Cardiac fibroblast (primary cell): Measurements from ENCODE around the gene GDF11.
A peak's percentile ranks its signal among the peaks of the same experiment; 100 is the strongest.

ENCODE experiments used
- DNase-seq, 2 donors: peaks; one replicate each; pipeline versions ENCODE4 v3.0.0 to v3.0.0-alpha.2; 2010; ENCODE audit warnings: low read depth in 2 of 2
- H3K4me3 ChIP-seq, 2 donors: replicated peaks in 1 of 2; 1 replicate in 1 of 2; 2 replicates in 1 of 2; pipeline ENCODE4 v1.5.1; 2011; ENCODE audit warnings: low read depth in 2 of 2, low read length in 2 of 2, mild to moderate bottlenecking in 2 of 2, moderate library complexity in 1 of 2
- TF ChIP-seq, protein P1 (sequence below): IDR thresholded peaks from one replicate; pipeline ENCODE4 v1.5.1; 2011; ENCODE audit warnings: low read depth, mild to moderate bottlenecking, low read length, inconsistent platforms

Gene GDF11

DNA sequence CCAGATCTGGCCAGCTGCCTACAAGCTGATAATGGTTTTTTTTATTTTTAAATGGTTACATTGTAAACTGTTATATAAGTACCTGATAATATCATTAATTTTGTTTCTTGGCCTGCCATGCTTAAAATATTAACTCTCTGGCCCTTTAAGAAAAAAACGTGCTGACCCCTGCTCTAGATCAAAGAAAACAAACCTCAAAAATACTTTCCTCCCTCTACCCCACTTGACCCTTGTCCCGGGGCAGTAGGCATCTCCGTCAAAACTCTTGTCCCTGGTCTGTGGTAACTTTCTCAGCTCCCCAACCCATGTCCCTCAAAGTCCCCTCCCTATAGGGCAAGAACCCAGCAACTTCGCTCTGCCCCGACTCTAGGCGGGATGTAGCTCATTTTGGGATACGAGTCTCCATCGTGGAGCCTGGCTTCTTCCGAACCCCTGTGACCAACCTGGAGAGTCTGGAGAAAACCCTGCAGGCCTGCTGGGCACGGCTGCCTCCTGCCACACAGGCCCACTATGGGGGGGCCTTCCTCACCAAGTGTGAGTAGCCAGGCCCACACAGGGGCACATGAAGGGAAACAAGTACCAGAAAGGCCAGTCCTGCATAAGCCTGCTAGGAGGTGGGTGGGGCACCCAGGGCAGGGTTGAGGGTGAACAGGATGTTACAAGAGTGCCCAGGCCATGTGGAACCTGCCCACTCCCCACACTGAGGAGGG lies 19.3 kb upstream of the GDF11 start:
- H3K4me3 ChIP-seq, result no peak overlapping the region
- DNase-seq, result no peak
- TF ChIP-seq, protein P1, sequence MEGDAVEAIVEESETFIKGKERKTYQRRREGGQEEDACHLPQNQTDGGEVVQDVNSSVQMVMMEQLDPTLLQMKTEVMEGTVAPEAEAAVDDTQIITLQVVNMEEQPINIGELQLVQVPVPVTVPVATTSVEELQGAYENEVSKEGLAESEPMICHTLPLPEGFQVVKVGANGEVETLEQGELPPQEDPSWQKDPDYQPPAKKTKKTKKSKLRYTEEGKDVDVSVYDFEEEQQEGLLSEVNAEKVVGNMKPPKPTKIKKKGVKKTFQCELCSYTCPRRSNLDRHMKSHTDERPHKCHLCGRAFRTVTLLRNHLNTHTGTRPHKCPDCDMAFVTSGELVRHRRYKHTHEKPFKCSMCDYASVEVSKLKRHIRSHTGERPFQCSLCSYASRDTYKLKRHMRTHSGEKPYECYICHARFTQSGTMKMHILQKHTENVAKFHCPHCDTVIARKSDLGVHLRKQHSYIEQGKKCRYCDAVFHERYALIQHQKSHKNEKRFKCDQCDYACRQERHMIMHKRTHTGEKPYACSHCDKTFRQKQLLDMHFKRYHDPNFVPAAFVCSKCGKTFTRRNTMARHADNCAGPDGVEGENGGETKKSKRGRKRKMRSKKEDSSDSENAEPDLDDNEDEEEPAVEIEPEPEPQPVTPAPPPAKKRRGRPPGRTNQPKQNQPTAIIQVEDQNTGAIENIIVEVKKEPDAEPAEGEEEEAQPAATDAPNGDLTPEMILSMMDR, result no peak

DNA sequence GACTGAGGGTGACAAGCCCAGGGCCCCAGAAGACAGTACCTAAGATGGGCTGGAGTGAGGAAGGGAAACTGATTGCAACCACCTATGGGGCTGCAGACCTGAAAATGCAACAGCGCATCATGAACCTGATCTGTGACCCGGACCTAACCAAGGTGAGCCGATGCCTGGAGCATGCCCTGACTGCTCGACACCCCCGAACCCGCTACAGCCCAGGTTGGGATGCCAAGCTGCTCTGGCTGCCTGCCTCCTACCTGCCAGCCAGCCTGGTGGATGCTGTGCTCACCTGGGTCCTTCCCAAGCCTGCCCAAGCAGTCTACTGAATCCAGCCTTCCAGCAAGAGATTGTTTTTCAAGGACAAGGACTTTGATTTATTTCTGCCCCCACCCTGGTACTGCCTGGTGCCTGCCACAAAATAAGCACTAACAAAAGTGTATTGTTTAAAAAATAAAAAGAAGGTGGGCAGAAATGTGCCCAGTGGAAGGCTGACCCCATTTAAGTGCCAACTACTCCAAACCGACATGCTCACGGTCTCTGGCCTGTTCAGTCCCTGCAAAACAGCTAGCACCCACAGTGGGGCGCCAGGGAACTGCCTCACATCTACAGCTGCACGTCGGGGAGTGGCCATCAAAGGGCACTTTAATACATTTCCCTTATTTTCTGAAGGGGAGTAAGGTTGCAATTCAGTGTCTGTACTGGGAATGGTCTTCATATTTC lies 18.5 kb upstream of the GDF11 start:
- no peak overlapping the region for H3K4me3 ChIP-seq
- peak; percentile 77 to 81 for DNase-seq
- TF ChIP-seq, protein P1, result peak; percentile 72

DNA sequence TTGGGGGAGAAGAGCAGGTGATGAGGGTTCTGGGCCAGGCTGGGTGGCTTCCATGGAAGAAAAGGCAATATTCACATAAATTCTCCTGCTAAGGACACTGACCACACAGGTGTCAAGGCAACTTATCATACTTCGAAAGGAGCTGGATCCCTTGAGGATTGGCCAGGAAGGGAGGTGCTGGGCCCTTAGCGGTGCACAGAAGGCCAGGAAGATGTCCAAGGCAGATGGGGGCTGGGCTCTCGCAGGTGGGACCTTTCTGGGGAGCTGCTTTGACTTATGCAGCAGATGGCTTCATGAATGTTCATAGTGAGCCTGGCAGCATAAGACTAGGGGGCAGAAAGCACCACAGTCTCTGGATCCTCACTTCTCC lies 18.0 kb upstream of the GDF11 start:
- no peak for DNase-seq
- TF ChIP-seq, protein P1, result no peak
- H3K4me3 ChIP-seq, result no peak overlapping the region

DNA sequence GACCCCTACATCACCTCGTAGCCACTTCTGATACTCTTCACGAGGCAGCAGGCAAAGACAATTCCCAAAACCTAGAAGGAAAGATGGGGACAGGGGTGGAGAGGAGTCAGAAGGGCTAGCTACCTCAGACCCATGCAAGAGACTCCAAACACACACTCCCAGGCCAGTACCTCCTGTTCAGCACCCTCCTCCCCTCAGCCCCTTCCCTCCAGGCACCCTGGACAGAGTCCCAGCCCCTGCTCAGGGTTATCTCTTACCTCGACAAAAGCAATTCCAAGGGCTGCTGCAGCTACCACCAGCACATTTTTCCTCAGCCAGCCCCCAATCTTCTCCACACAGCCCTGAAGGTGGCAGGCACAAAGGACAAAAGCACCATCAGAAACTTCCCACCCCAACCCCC lies 17.4 kb upstream of the GDF11 start:
- TF ChIP-seq, protein P1, result no peak
- no peak overlapping the region for H3K4me3 ChIP-seq
- no peak for DNase-seq

DNA sequence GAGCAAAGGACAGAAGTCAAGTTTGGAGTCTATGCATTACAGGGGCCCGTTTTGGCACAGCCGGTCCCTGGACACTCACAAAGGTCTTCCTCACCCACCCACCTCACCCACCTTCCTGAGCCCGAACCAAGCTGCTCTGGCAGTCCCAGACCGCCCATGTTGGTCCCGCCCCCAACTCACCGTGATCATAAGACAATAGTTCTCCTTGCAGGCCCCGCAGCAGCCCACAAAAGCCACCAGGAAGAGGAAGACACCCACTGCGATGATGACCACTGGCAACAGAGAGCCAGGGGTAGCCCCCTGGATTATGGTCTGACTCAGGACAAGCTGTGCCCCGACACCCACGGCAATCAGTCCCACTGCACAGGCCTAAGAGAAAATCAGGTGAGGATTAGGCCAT lies 16.0 kb upstream of the GDF11 start:
- DNase-seq, result no peak
- TF ChIP-seq, protein P1, result no peak
- peak overlapping the region; percentile 83 to 94 for H3K4me3 ChIP-seq

DNA sequence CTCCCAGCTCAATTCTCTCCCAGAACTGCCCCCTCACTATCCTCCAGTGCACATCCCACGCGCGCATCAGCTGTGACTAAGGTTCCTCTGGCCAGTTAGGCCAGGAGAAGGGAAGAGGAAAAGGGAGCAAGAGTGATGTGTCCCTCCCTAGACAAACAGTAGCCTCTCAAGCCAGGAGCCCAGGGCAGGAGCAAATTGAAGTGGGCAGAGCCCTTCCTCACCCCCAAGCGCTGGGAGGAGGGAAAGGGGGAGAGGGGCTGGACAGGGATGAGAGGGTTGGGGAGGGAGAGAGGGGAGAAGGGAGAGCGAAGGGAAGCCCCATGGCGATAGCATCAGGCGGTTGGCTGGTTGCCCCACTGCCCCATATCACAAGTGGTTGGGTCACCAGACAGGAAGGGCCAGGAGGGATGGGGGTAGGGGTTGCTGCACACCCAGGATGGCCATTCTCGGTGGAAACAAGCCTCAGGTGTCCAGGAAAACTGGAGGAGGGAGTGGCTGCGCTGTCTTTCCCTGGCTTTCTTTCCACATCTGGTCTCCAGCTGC lies 15.2 kb upstream of the GDF11 start:
- peak overlapping the region; percentile 83 to 94 for H3K4me3 ChIP-seq
- TF ChIP-seq, protein P1, result no peak
- DNase-seq, result peak; percentile 63 to 74
